HepG2 (cell line): ENCODE results near the gene TRAF5. TPM values are rescaled to one million over a fixed set of nuclear protein-coding genes. Genes with fewer than 3 reads are reported as not detected.

Experiments used
- ATAC-seq: fragments of 200-7000 bp; cut with Tn5 transposase; 3 replicates; pipeline ENCODE4 v1.9.1; 2020; ENCODE audit warnings: mild to moderate bottlenecking, moderate library complexity
- BruUV-seq: library from RNA; stranded (reverse); fragments of 400-500 nt; replicated peaks from 2 replicates; lab custom pipeline; 2021; lab: Mats Ljungman, UMichigan
- CTCF ChIA-PET: fragments of 300-600 bp; formaldehyde crosslinking; extraction: SDS; loops from one replicate; lab custom pipeline; 2021; ENCODE audit warnings: low total read pairs, inconsistent platforms, low intra/inter-chr PET ratio; lab: Yijun Ruan, JAX
- POLR2A ChIA-PET: fragments of 350-600 bp; sonication (Branson Sonifier 250); formaldehyde crosslinking; loops from one replicate; lab custom pipeline; 2020; ENCODE audit warnings: antibody characterized with exemption, inconsistent platforms; lab: Yijun Ruan, JAX
- DNase-seq: peaks from one replicate; pipeline ENCODE4 v3.0.0-alpha.2; 2015; ENCODE audit warnings: low spot score
- FAIRE-seq: peaks from 3 replicates; lab custom pipeline; 2011; peaks lifted over from hg19 to GRCh38; lab: Jason Lieb, UNC
- H2AFZ ChIP-seq: one replicate; pipeline ENCODE4 v1.6.1; 2011; ENCODE audit warnings: low read length, inconsistent platforms
- H3K27ac ChIP-seq: fragments of 300-600 bp; 3 replicates; pipeline ENCODE4 v1.8.0; 2011; ENCODE audit warnings: mixed run types, mild to moderate bottlenecking, mixed read lengths, low read length, inconsistent platforms; ENCODE audit not compliant: insufficient read depth; ENCODE audit errors: extremely low read length
- H3K27me3 ChIP-seq, 2 experiments: fragments of 200-600 bp in 1 of 2; 2 replicates in 1 of 2; 3 replicates in 1 of 2; pipeline versions ENCODE4 v1.6.0 to v1.8.0; 2011; ENCODE audit warnings: low read length in 2 of 2, mild to moderate bottlenecking in 2 of 2, moderate library complexity in 2 of 2, inconsistent platforms in 1 of 2; ENCODE audit not compliant: insufficient read depth in 2 of 2, control insufficient read depth in 1 of 2
- H3K36me3 ChIP-seq, 2 experiments: fragments of 200-600 bp in 1 of 2; replicated peaks in 1 of 2; 2 replicates in 1 of 2; 3 replicates in 1 of 2; pipeline versions ENCODE4 v1.5.1 to v1.8.0; 2011; ENCODE audit warnings: low read length in 2 of 2, inconsistent platforms in 1 of 2; ENCODE audit not compliant: insufficient read depth in 2 of 2, control insufficient read depth in 1 of 2
- H3K4me1 ChIP-seq: 2 replicates; pipeline ENCODE4 v1.5.1; 2012; ENCODE audit warnings: low read length, inconsistent platforms; ENCODE audit not compliant: insufficient read depth
- H3K4me2 ChIP-seq: 2 replicates; pipeline ENCODE4 v1.6.0; 2011; ENCODE audit warnings: low read depth, low read length, inconsistent platforms
- H3K4me3 ChIP-seq, 3 experiments: fragments of 200-600 bp in 1 of 3; sonication (generic), shearing (Covaris generic) in 1 of 3; replicated peaks in 1 of 3; 2 replicates each; pipeline ENCODE4 v1.5.1; 2011 to 2016; ENCODE audit warnings: low read length in 3 of 3, inconsistent platforms in 2 of 3, low read depth in 2 of 3, mild to moderate bottlenecking in 2 of 3, control low read depth in 1 of 3, mixed read lengths in 1 of 3; ENCODE audit not compliant: insufficient read depth in 1 of 3
- H3K79me2 ChIP-seq: one replicate; pipeline ENCODE4 v1.6.1; 2011; ENCODE audit warnings: low read length, inconsistent platforms; ENCODE audit not compliant: insufficient read depth
- H3K9ac ChIP-seq: 2 replicates; pipeline ENCODE4 v1.6.0; 2011; ENCODE audit warnings: mild to moderate bottlenecking, low read depth, low read length, inconsistent platforms; ENCODE audit not compliant: insufficient read depth
- H3K9me3 ChIP-seq: 2 replicates; pipeline ENCODE4 v1.5.1; 2012; ENCODE audit warnings: mild to moderate bottlenecking, low read length
- H4K20me1 ChIP-seq: 2 replicates; pipeline ENCODE4 v1.6.0; 2011; ENCODE audit warnings: inconsistent platforms, mild to moderate bottlenecking, low read length, moderate library complexity; ENCODE audit not compliant: insufficient read depth
- AHR ChIP-seq: IDR thresholded peaks from 2 replicates; pipeline ENCODE4 v1.6.1; 2018; ENCODE audit warnings: missing genetic modification reagents, missing compliant biosample characterization
- CTCF ChIP-seq: sonication (generic); formaldehyde crosslinking; IDR thresholded peaks from 2 replicates; pipeline ENCODE4 v1.5.0; 2020; ENCODE audit warnings: mild to moderate bottlenecking, missing genetic modification reagents, moderate library complexity
- GATA4 ChIP-seq: sonication (generic); IDR thresholded peaks from 2 replicates; pipeline ENCODE4 v1.6.1; 2016; ENCODE audit warnings: antibody characterized with exemption, low read depth, borderline replicate concordance
- HNRNPLL ChIP-seq: fragments of 200-400 bp; formaldehyde crosslinking; IDR thresholded peaks from 2 replicates; pipeline ENCODE4 v1.6.1; 2017; ENCODE audit warnings: mild to moderate bottlenecking, low read depth, low read length; ENCODE audit not compliant: poor library complexity, severe bottlenecking
- JUNB ChIP-seq: sonication (generic); formaldehyde crosslinking; IDR thresholded peaks from 2 replicates; pipeline ENCODE4 v1.8.0; 2022; ENCODE audit warnings: missing genetic modification reagents, mild to moderate bottlenecking, borderline replicate concordance
- KLF13 ChIP-seq: sonication (generic); formaldehyde crosslinking; IDR thresholded peaks from 2 replicates; pipeline ENCODE4 v1.4.0; 2020; ENCODE audit warnings: mild to moderate bottlenecking, missing genetic modification reagents
- MED1 ChIP-seq: sonication (generic); formaldehyde crosslinking; IDR thresholded peaks from 2 replicates; pipeline ENCODE4 v1.4.0; 2020; ENCODE audit warnings: missing genetic modification reagents
- NCOA1 ChIP-seq: sonication (generic); formaldehyde crosslinking; IDR thresholded peaks from 2 replicates; pipeline ENCODE4 v1.9.0; 2021; ENCODE audit warnings: missing genetic modification reagents
- PAX8 ChIP-seq: sonication (generic); formaldehyde crosslinking; IDR thresholded peaks from 2 replicates; pipeline ENCODE4 v1.8.0; 2022; ENCODE audit warnings: mild to moderate bottlenecking, missing genetic modification reagents, borderline replicate concordance
- PREB ChIP-seq: sonication (generic); formaldehyde crosslinking; IDR thresholded peaks from 2 replicates; pipeline ENCODE4 v1.4.0; 2020; ENCODE audit warnings: missing genetic modification reagents
- SETDB1 ChIP-seq: sonication (generic); formaldehyde crosslinking; IDR thresholded peaks from 2 replicates; pipeline ENCODE4 v1.5.1; 2020; ENCODE audit warnings: missing genetic modification reagents, mild to moderate bottlenecking, borderline replicate concordance
- YEATS4 ChIP-seq: sonication (generic); formaldehyde crosslinking; IDR thresholded peaks from 2 replicates; pipeline ENCODE4 v1.4.0; 2020; ENCODE audit warnings: missing genetic modification reagents, borderline replicate concordance
- ZKSCAN1 ChIP-seq: fragments of 150-350 bp; IDR thresholded peaks from 2 replicates; pipeline ENCODE4 v1.6.1; 2014; ENCODE audit warnings: low read length
- ZNF207 ChIP-seq: fragments of 450-650 bp; IDR thresholded peaks from 2 replicates; pipeline ENCODE4 v1.6.1; 2016; ENCODE audit warnings: antibody characterized with exemption, borderline replicate concordance
- ZNF24 ChIP-seq: fragments of 450-650 bp; IDR thresholded peaks from 2 replicates; pipeline ENCODE4 v1.6.1; 2017; ENCODE audit warnings: antibody characterized with exemption, mild to moderate bottlenecking
- ZNF274 ChIP-seq: sonication (generic); formaldehyde crosslinking; IDR thresholded peaks from 2 replicates; pipeline ENCODE4 v1.5.1; 2020; ENCODE audit warnings: mild to moderate bottlenecking, missing genetic modification reagents
- ZNF552 ChIP-seq: sonication (generic); formaldehyde crosslinking; IDR thresholded peaks from 2 replicates; pipeline ENCODE4 v1.9.0; 2022; ENCODE audit warnings: missing genetic modification reagents, mild to moderate bottlenecking, borderline replicate concordance
- ZNF558 ChIP-seq: sonication (generic); formaldehyde crosslinking; IDR thresholded peaks from 2 replicates; pipeline ENCODE4 v1.9.0; 2022; ENCODE audit warnings: mild to moderate bottlenecking, missing genetic modification reagents, borderline replicate concordance
- ZNF780A ChIP-seq: sonication (generic); formaldehyde crosslinking; IDR thresholded peaks from 2 replicates; pipeline ENCODE4 v1.8.0; 2022; ENCODE audit warnings: mild to moderate bottlenecking, missing genetic modification reagents, moderate library complexity
- ZNF816 ChIP-seq: sonication (generic); formaldehyde crosslinking; IDR thresholded peaks from 2 replicates; pipeline ENCODE4 v1.8.0; 2022; ENCODE audit warnings: missing genetic modification reagents, mild to moderate bottlenecking, borderline replicate concordance
- WGBS: methylation state at CpG from one replicate; pipeline ENCODE4 v1.1.6; 2017; ENCODE audit warnings: low lambda C conversion rate; 5-methylcytosine and 5-hydroxymethylcytosine counted together
- in situ Hi-C: cut with HindIII; loops from 2 replicates; pipeline ENCODE4 v1.10.0; 2017; ENCODE audit warnings: low pct_unique_long_range_greater_than_20kb; ENCODE audit not compliant: extremely low pct_ligation_motif_present
- intact Hi-C: fragments of 100-400 bp; cut with micrococcal nuclease; formaldehyde crosslinking; loops from one replicate; pipeline ENCODE4 v1.10.0; 2022; ENCODE audit not compliant: unreplicated experiment
- polyA plus RNA-seq, 8 experiments: library from polyadenylated mRNA; depleted of rRNA in 3 of 8; stranded (reverse) in 7 of 8; unstranded in 1 of 8; fragments of >200 nt; fragmentation: Illumina TruSeq in 4 of 8; extraction: Trizol in 4 of 8; gene quantifications; 2 replicates each; pipeline versions ENCODE4 v1.2.1 to v1.2.3, GENCODE V29; 2011 to 2016; ENCODE audit warnings: low read depth in 4 of 8, missing spikeins in 1 of 8, mixed read lengths in 1 of 8; ENCODE audit not compliant: insufficient read depth in 1 of 8
- total RNA-seq, 5 experiments: library from RNA; depleted of rRNA; stranded (reverse); fragments of >200 nt; fragmentation: Illumina TruSeq; extraction: Trizol; gene quantifications; 2 replicates each; pipeline ENCODE4 v1.2.3, GENCODE V29; 2016; ENCODE audit warnings: low read depth in 1 of 5
- TF ChIP-seq, protein P1 (sequence below): IDR thresholded peaks from 2 replicates; pipeline ENCODE4 v1.6.1; 2016; ENCODE audit warnings: mild to moderate bottlenecking

The TRAF5 gene
- total and polyA plus RNA-seq, 2 of the 13 experiments (the other 11 are each of a cell fraction or from before 2014, with no cell fraction given), result 0.27 to 1.6 TPM

DNA sequence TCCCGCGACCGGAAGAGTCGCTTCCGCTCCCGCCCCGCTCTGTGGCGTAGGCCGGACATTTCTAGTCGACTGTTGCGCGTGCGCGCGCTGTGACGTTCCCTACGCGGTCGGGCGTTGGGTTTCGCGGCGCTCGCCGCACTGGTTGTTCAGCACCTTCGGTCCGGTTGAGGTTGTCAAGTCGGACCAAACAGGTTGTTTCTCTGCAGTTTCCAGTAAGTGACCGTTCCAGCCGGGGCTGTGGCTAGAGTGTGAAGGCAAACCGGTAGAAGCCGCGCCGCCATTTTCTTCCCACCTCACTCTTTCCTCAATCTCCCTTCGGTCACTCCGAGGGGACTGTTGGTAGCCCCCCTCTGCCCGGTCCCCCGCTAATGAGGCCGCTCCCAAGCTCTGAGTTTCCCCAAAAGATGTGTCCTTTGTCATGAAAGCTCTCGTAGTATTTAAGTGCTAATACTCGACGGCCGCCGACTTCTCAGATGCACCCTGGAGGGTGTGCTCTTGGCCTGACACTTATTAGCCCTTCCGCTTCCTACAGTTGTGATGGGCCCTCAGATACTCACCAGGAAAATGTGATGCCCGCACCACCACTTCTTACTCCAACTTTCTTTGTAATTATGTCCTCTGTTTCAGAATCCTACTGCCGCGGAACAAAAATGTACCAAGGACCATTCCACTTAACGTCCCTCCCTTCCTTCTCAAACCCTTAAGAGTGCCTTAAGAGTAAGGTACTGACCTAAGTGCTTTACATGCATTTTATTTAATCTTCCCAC lies 56.3 kb downstream of the TRAF5 start:
- under 1% methylated on average over 17 of the region's 49 CpGs for WGBS
- peak; percentile 100 for ATAC-seq
- no peaks in the 10 kb centered on the region for H3K36me3 ChIP-seq
- H4K20me1 ChIP-seq, result no peaks in the 10 kb centered on the region
- BruUV-seq, result TSS peak; percentile 82
- peak overlapping the region; percentile 89 for H3K4me2 ChIP-seq
- peak overlapping the region; percentile 77 for H2AFZ ChIP-seq
- H3K9me3 ChIP-seq, result no peaks in the 10 kb centered on the region
- H3K4me1 ChIP-seq, result peaks cover 19% of the 10 kb centered on the region
- intact Hi-C loops (no loop called here), in situ Hi-C loops (no loop called here)
- peak; percentile 67 for FAIRE-seq
- peak overlapping the region; percentile 95 for H3K9ac ChIP-seq
- peak; percentile 87 for DNase-seq
- peak overlapping the region; percentile 98 for H3K27ac ChIP-seq
- ChIA-PET POLR2A (interaction anchor here (0.6 to 1.9 kb wide), 10 partner anchors 12 to 138 kb away, joined by 3 to 7 read pairs (median 3); no protein-coding TSS in a partner anchor), CTCF (no interaction called here)
- H3K4me3 ChIP-seq, result peak overlapping the region; percentile 74 to 93 (median 91)
- no peaks in the 10 kb centered on the region; a peak in 1 of 5 replicates for H3K27me3 ChIP-seq
- peaks cover 7% of the 10 kb centered on the region for H3K79me2 ChIP-seq
- TF ChIP-seq ZNF274 (CRISPR knock-in tag) (peak; percentile 92), ZNF24 (no peak), ZNF552 (CRISPR knock-in tag) (peak; percentile 59; the same call in 1 of the 2 replicates), JUNB (peak; percentile 33; the same call in 1 of the 2 replicates), NCOA1 (CRISPR knock-in tag) (no peak), PREB (CRISPR knock-in tag) (no peak), MED1 (CRISPR knock-in tag) (peak; percentile 72), AHR (peak; percentile 87; the same call in 1 of the 2 replicates), SETDB1 (CRISPR knock-in tag) (no peak), ZKSCAN1 (no peak), ZNF558 (CRISPR knock-in tag) (no peak), HNRNPLL (peak; percentile 86), ZNF207 (no peak), ZNF780A (CRISPR knock-in tag) (peak; percentile 72; the same call in 1 of the 2 replicates), CTCF (no peak), GATA4 (peak; percentile 79), PAX8 (CRISPR knock-in tag) (no peak), KLF13 (no peak), YEATS4 (CRISPR knock-in tag) (peak; percentile 77; the same call in 1 of the 2 replicates), ZNF816 (no peak)
- TF ChIP-seq, protein P1, sequence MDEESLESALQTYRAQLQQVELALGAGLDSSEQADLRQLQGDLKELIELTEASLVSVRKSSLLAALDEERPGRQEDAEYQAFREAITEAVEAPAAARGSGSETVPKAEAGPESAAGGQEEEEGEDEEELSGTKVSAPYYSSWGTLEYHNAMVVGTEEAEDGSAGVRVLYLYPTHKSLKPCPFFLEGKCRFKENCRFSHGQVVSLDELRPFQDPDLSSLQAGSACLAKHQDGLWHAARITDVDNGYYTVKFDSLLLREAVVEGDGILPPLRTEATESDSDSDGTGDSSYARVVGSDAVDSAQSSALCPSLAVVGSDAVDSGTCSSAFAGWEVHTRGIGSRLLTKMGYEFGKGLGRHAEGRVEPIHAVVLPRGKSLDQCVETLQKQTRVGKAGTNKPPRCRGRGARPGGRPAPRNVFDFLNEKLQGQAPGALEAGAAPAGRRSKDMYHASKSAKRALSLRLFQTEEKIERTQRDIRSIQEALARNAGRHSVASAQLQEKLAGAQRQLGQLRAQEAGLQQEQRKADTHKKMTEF (CRISPR knock-in tag), result peak; percentile 46; the same call in 1 of the 2 replicates
